Kidney epithelial cell (primary cell): ENCODE data around the gene ALCAM. TPM values are rescaled to one million over a fixed set of nuclear protein-coding genes. Genes with fewer than 3 reads are reported as not detected.

ENCODE experiments used
- DNase-seq: peaks from one replicate; pipeline ENCODE4 v3.0.0-alpha.2; 2010; ENCODE audit warnings: low read depth
- H3K27me3 ChIP-seq: 2 replicates; pipeline ENCODE4 v1.6.0; 2011; ENCODE audit warnings: low read length; ENCODE audit not compliant: control insufficient read depth, insufficient read depth
- H3K36me3 ChIP-seq: 2 replicates; pipeline ENCODE4 v1.5.1; 2011; ENCODE audit warnings: low read length; ENCODE audit not compliant: control insufficient read depth, insufficient read depth
- H3K4me3 ChIP-seq: 2 replicates; pipeline ENCODE4 v1.5.1; 2011; ENCODE audit warnings: low read depth, mild to moderate bottlenecking, control low read depth, low read length
- total RNA-seq: library from RNA; depleted of rRNA; stranded (reverse); fragments of >200 nt; gene quantifications from 2 replicates; pipeline ENCODE4 v1.2.3, GENCODE V29; 2015
- TF ChIP-seq, protein P1 (sequence below): IDR thresholded peaks from 2 replicates; pipeline ENCODE4 v1.5.1; 2011; ENCODE audit warnings: mild to moderate bottlenecking, moderate library complexity, low read length, control low read depth, inconsistent platforms; ENCODE audit not compliant: insufficient read depth, poor library complexity, severe bottlenecking

Gene ALCAM
- total RNA-seq, 1 donor from 2014 or later, result 82.3 TPM

DNA sequence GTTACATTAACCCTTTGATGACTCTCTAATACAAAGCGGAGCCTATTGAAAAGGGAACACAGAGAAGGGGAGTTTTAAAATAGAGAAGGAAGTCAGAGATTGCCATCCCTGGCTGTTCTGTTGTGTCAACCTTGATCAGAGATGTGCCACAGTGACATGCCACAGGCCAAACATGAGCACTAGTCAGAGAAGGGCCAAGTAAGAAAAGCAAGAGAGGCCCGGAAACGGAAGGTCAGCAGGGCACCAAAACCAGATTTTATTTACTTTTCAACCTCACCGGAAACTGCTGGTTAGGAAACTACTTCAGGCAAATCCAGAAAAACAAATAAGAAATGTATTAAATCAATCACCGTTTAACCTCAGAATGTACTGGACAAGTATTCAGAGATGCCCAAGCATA is 171.8 kb downstream of the ALCAM start:
- no peak for DNase-seq
- H3K36me3 ChIP-seq, result peaks cover 1% of the 10 kb centered on the region
- H3K27me3 ChIP-seq, result no peaks in the 10 kb centered on the region
- no peak overlapping the region for H3K4me3 ChIP-seq
- TF ChIP-seq, protein P1, sequence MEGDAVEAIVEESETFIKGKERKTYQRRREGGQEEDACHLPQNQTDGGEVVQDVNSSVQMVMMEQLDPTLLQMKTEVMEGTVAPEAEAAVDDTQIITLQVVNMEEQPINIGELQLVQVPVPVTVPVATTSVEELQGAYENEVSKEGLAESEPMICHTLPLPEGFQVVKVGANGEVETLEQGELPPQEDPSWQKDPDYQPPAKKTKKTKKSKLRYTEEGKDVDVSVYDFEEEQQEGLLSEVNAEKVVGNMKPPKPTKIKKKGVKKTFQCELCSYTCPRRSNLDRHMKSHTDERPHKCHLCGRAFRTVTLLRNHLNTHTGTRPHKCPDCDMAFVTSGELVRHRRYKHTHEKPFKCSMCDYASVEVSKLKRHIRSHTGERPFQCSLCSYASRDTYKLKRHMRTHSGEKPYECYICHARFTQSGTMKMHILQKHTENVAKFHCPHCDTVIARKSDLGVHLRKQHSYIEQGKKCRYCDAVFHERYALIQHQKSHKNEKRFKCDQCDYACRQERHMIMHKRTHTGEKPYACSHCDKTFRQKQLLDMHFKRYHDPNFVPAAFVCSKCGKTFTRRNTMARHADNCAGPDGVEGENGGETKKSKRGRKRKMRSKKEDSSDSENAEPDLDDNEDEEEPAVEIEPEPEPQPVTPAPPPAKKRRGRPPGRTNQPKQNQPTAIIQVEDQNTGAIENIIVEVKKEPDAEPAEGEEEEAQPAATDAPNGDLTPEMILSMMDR, result no peak

DNA sequence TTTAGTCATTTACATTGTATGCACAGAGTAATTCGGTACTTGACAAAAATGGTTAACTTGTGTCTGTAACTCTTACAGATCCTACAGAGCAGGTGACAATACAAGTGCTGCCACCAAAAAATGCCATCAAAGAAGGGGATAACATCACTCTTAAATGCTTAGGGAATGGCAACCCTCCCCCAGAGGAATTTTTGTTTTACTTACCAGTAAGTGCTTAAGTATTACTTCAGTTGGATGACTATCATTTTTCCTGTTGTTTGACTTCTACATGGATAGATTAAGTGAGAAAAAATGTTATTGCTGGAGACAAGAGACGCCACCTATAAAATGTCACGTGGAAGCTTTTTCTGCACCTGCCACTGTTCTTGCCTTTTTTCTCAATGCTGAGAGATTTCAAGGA is 173.2 kb downstream of the ALCAM start:
- H3K4me3 ChIP-seq, result no peak overlapping the region
- no peaks in the 10 kb centered on the region for H3K27me3 ChIP-seq
- peaks cover 1% of the 10 kb centered on the region for H3K36me3 ChIP-seq
- TF ChIP-seq, protein P1, result no peak
- DNase-seq, result no peak

DNA sequence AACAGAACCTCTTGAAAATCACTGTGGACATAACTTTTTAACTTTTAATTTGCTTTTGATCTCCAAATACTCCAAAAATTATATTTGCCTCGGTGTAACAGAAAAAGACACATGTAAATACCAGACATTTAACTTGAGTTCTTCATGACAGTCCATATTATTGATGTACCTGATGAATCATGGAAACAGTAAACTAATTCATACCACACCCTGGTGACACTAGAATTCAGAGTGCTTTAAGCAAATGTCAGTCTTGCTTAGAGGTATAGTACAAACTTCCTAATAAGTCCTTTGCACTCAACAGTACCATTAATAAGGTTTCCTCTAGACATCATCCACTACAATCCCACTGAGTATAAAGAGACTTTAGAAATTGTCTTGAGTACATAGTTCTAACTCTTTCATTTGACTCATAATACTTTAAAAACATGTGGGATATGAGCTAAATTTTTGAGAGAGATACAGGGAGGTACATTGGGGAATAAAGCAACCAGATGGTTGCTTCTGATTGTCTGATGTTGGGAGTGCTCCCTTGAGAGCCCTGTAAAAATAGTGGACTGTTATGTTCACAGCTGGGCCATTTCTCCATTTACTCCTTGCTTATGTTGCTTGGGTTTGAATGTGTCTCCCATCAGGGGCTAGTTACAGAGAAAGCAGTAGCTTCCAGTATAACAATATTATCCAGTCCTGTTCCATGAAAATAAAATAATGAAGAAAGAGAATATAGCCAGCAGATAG is 175.7 kb downstream of the ALCAM start:
- no peak overlapping the region for H3K4me3 ChIP-seq
- TF ChIP-seq, protein P1, result no peak
- no peak for DNase-seq
- H3K27me3 ChIP-seq, result no peaks in the 10 kb centered on the region
- peaks cover 1% of the 10 kb centered on the region for H3K36me3 ChIP-seq

DNA sequence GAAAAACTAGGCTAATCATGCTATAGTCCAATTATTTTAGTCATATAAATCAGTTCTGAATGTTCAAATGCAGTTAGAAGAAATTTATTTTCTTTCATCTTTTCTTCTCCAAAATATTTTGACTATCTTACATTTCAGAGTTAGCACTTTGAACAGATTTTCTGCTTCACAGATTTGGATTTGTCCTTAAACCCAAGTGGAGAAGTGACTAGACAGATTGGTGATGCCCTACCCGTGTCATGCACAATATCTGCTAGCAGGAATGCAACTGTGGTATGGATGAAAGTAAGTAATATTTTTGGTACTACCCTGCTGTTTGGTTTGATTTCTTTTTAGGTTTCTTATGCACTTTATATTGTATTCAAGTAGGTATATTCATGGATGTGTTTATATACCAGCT is 178.3 kb downstream of the ALCAM start:
- no peak for DNase-seq
- Histone ChIP-seq H3K36me3 (peaks cover 1% of the 10 kb centered on the region), H3K27me3 (no peaks in the 10 kb centered on the region), H3K4me3 (no peak overlapping the region)
- TF ChIP-seq, protein P1, result no peak

DNA sequence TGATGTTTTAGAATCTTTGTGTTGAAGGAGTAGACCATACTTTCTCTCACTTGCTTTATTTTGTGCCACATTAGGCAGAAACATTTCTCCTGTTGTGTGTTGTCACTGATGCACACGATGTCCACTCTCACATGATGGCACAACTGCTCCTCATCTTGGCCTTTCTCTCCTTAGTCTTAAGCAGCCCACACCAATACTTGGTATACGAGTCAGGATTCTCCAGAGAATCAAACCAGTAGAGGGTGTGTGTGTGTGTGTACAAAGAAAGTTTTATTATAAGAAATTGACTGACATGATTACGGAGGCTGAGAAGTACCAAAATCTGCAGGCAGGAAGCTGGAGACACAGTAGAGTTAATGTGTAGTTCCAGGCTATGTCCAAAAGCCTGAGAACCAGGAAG is 187.1 kb downstream of the ALCAM start:
- no peaks in the 10 kb centered on the region for H3K27me3 ChIP-seq
- no peak for DNase-seq
- TF ChIP-seq, protein P1, result no peak
- no peak overlapping the region for H3K4me3 ChIP-seq
- H3K36me3 ChIP-seq, result no peaks in the 10 kb centered on the region

DNA sequence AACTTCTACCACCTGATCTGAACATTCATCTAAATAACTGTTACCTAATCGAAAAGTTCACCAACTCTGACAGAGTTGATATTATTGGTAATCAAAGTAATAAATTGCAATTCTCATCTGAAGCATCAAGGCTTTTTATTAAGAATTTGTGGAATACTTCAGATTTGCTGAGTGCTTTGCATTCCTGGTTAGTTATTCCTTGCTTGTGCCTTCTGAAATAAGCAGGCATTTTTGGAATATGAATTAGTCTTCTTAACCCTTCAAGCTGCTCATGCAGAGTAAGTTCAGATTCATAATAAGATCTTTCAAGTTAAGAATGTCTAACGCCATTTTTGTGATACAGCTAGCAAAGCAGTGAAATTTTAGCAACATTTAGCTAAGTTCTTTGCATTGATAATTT is 188.5 kb downstream of the ALCAM start:
- TF ChIP-seq, protein P1, result no peak
- H3K36me3 ChIP-seq, result no peaks in the 10 kb centered on the region
- H3K27me3 ChIP-seq, result no peaks in the 10 kb centered on the region

More for the DNA sequence above, 188.5 kb downstream of the ALCAM start:
- DNase-seq, result no peak
- H3K4me3 ChIP-seq, result no peak overlapping the region
